Measurements from ENCODE around the gene TAAR5.

GRCh38 chr6:132548746-132549463, 40.6 kb downstream of the TAAR5 start:
- no peak for TF ChIP-seq CTCF (IDR thresholded peaks at IDR 0.05)
- no peak for TF ChIP-seq POLR2A (IDR thresholded peaks at IDR 0.05)
